CD14-positive monocyte (primary cell): ENCODE measurements around the gene BOD1. TPM values are rescaled to one million over a fixed set of nuclear protein-coding genes. Genes with fewer than 3 reads are reported as not detected.

Source experiments
- DNase-seq, 3 donors: peaks; one replicate each; pipeline ENCODE4 v3.0.0-alpha.2; 2011 to 2022
- H2AFZ ChIP-seq: 2 replicates; pipeline ENCODE4 v1.6.0; 2012; ENCODE audit warnings: mild to moderate bottlenecking, low read depth, low read length, inconsistent platforms; ENCODE audit not compliant: insufficient read depth, poor library complexity, severe bottlenecking
- H3K27ac ChIP-seq, 2 donors: 1 replicate in 1 of 2; 2 replicates in 1 of 2; pipeline ENCODE4 v1.5.1; 2012 to 2013; ENCODE audit warnings: low read length in 2 of 2, control low read depth in 1 of 2, inconsistent platforms in 1 of 2, low read depth in 1 of 2, mild to moderate bottlenecking in 1 of 2
- H3K27me3 ChIP-seq, 2 donors: one replicate each; pipeline versions ENCODE4 v1.6.0 to v1.6.1; 2011 to 2013; ENCODE audit warnings: low read length in 2 of 2; ENCODE audit not compliant: control insufficient read depth in 2 of 2, insufficient read depth in 2 of 2
- H3K36me3 ChIP-seq, 2 donors: replicated peaks in 1 of 2; 1 replicate in 1 of 2; 2 replicates in 1 of 2; pipeline versions ENCODE4 v1.5.1 to v1.6.1; 2012 to 2013; ENCODE audit warnings: low read length in 2 of 2, control low read depth in 1 of 2, inconsistent platforms in 1 of 2, mild to moderate bottlenecking in 1 of 2; ENCODE audit not compliant: insufficient read depth in 2 of 2, control insufficient read depth in 1 of 2
- H3K4me1 ChIP-seq, 2 donors: 1 replicate in 1 of 2; 2 replicates in 1 of 2; pipeline versions ENCODE4 v1.5.1 to v1.6.1; 2012 to 2013; ENCODE audit warnings: low read length in 2 of 2, control low read depth in 1 of 2, inconsistent platforms in 1 of 2, mild to moderate bottlenecking in 1 of 2, moderate library complexity in 1 of 2; ENCODE audit not compliant: insufficient read depth in 2 of 2, control insufficient read depth in 1 of 2
- H3K4me2 ChIP-seq: replicated peaks from 2 replicates; pipeline ENCODE3; 2012; ENCODE audit warnings: low read length, moderate library complexity, mild to moderate bottlenecking; ENCODE audit not compliant: poor library complexity, severe bottlenecking; ENCODE audit errors: extremely low read depth
- H3K4me3 ChIP-seq, 3 experiments: fragments of 200-600 bp in 1 of 3; sonication (generic) in 1 of 3; replicated peaks in 1 of 3; 1 replicate in 2 of 3; 2 replicates in 1 of 3; pipeline ENCODE4 v1.5.1; 2011 to 2013; ENCODE audit warnings: low read length in 3 of 3, mild to moderate bottlenecking in 3 of 3, control low read depth in 2 of 3, low read depth in 2 of 3, inconsistent platforms in 1 of 3, moderate library complexity in 1 of 3
- H3K79me2 ChIP-seq: 2 replicates; pipeline ENCODE4 v1.6.0; 2012; ENCODE audit warnings: mild to moderate bottlenecking, control low read depth, inconsistent platforms, low read length, moderate library complexity; ENCODE audit not compliant: insufficient read depth
- H3K9ac ChIP-seq: 2 replicates; pipeline ENCODE4 v1.6.0; 2017; ENCODE audit warnings: low read length, mild to moderate bottlenecking; ENCODE audit not compliant: insufficient read depth, poor library complexity, severe bottlenecking
- H3K9me3 ChIP-seq, 2 donors: replicated peaks in 1 of 2; 1 replicate in 1 of 2; 2 replicates in 1 of 2; pipeline versions ENCODE4 v1.5.1 to v1.6.1; 2012 to 2013; ENCODE audit warnings: low read length in 2 of 2, control low read depth in 1 of 2; ENCODE audit not compliant: control insufficient read depth in 1 of 2, insufficient read depth in 1 of 2
- H4K20me1 ChIP-seq: 2 replicates; pipeline ENCODE4 v1.6.0; 2012; ENCODE audit warnings: mild to moderate bottlenecking, low read length, control low read depth, moderate library complexity; ENCODE audit not compliant: insufficient read depth
- H3K27ac Mint-ChIP-seq, 7 donors: one replicate each; pipeline ENCODE4 v1.8.0; 2020; ENCODE audit warnings: mild to moderate bottlenecking in 7 of 7, mixed read lengths in 7 of 7, moderate library complexity in 6 of 7, inconsistent platforms in 2 of 7
- H3K27me3 Mint-ChIP-seq, 3 donors: one replicate each; pipeline ENCODE4 v1.8.0; 2021 to 2022; ENCODE audit warnings: low read depth in 3 of 3, mild to moderate bottlenecking in 3 of 3, mixed read lengths in 3 of 3, moderate library complexity in 3 of 3, inconsistent platforms in 1 of 3
- H3K36me3 Mint-ChIP-seq, 2 donors: one replicate each; pipeline ENCODE4 v1.8.0; 2020; ENCODE audit warnings: mixed read lengths in 2 of 2, inconsistent platforms in 1 of 2, mild to moderate bottlenecking in 1 of 2
- H3K4me1 Mint-ChIP-seq: one replicate; pipeline ENCODE4 v1.8.0; 2020; ENCODE audit warnings: mild to moderate bottlenecking, mixed read lengths
- H3K4me3 Mint-ChIP-seq, 2 donors: one replicate each; pipeline ENCODE4 v1.8.0; 2020; ENCODE audit warnings: mild to moderate bottlenecking in 2 of 2, mixed read lengths in 2 of 2, moderate library complexity in 1 of 2
- H3K9me3 Mint-ChIP-seq, 7 donors: one replicate each; pipeline ENCODE4 v1.8.0; 2020 to 2022; ENCODE audit warnings: mixed read lengths in 7 of 7, mild to moderate bottlenecking in 6 of 7, moderate library complexity in 6 of 7, inconsistent platforms in 2 of 7
- CTCF ChIP-seq: fragments of 200-600 bp; IDR thresholded peaks from one replicate; pipeline ENCODE4 v1.8.0; 2022; ENCODE audit warnings: antibody characterized with exemption, mild to moderate bottlenecking
- WGBS: methylation state at CpG from one replicate; pipeline ENCODE4 v1.1.5; 2013; ENCODE audit warnings: missing lambda C conversion rate; ENCODE audit not compliant: insufficient coverage; 5-methylcytosine and 5-hydroxymethylcytosine counted together
- intact Hi-C, 2 donors: fragments of 100-400 bp; cut with micrococcal nuclease; formaldehyde crosslinking; loops; one replicate each; pipeline versions ENCODE4 v1.15.0 to v1.15.1; 2023
- polyA plus RNA-seq, 3 donors: library from polyadenylated mRNA; depleted of rRNA in 1 of 3; unstranded in 2 of 3; stranded (reverse) in 1 of 3; fragments of 300-500 nt in 2 of 3; fragments of >200 nt in 1 of 3; fragmentation: Illumina TruSeq in 2 of 3; gene quantifications; 1 replicate in 2 of 3; 2 replicates in 1 of 3; pipeline ENCODE4 v1.2.3, GENCODE V29; 2012 to 2021

Gene BOD1
- polyA plus RNA-seq, 3 donors, result 4.5 to 11.3 (median 5.8) TPM

DNA sequence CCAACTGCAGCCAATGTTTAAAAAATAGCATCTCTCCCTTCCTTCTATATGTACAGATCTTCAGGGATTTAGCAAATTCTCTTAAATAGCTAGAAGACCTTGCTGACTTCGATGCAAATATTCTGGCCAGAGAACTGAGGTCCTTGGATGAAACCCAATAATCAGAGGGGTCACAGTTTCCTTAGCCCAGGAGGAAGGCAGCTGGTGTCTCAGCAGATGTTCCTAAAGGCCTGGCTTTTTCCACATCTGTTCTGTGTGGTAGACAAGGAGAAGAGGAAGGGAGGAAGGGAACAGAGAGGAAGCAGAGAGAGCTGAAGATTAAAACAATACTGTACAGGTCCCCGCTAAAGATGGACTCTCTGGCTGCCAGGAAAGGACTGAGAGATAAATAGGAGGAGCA lies 33.1 kb downstream of the BOD1 start:
- H4K20me1 ChIP-seq, result no peaks in the 10 kb centered on the region
- Mint-ChIP-seq H3K9me3 (peaks cover 9 to 33% (median 29%) of the 10 kb centered on the region in 7 donors), H3K4me3 (no peak overlapping the region), H3K36me3 (no peaks in the 10 kb centered on the region), H3K27me3 (peaks cover 12 to 14% (median 13%) of the 10 kb centered on the region in 3 donors), H3K4me1 (no peaks in the 10 kb centered on the region), H3K27ac (no peak overlapping the region)
- DNase-seq, result no peak
- H3K79me2 ChIP-seq, result no peaks in the 10 kb centered on the region
- H3K9ac ChIP-seq, result no peak overlapping the region
- no peaks in the 10 kb centered on the region for H3K36me3 ChIP-seq
- no peak overlapping the region for H2AFZ ChIP-seq
- no peaks in the 10 kb centered on the region for H3K4me1 ChIP-seq
- no peak overlapping the region for H3K4me2 ChIP-seq
- H3K27ac ChIP-seq, result no peak overlapping the region
- peaks cover 3 to 18% of the 10 kb centered on the region in 2 donors for H3K9me3 ChIP-seq
- H3K4me3 ChIP-seq, result no peak overlapping the region
- 100% methylated on average over 1 of the region's 2 CpGs for WGBS
- no peak for TF ChIP-seq CTCF
- H3K27me3 ChIP-seq, result no peaks in the 10 kb centered on the region
- intact Hi-C loops, result no loop called here

GRCh38 chr5:173582216-173583111 lies 34.0 kb downstream of the BOD1 start:
- DNase-seq, result no peak
- Histone ChIP-seq H3K79me2 (no peaks in the 10 kb centered on the region), H3K4me2 (no peak overlapping the region), H3K27me3 (no peaks in the 10 kb centered on the region), H3K9me3 (peaks cover 0 to 18% of the 10 kb centered on the region in 2 donors), H2AFZ (no peak overlapping the region), H3K4me3 (no peak overlapping the region), H3K9ac (no peak overlapping the region), H4K20me1 (no peaks in the 10 kb centered on the region), H3K36me3 (no peaks in the 10 kb centered on the region), H3K27ac (no peak overlapping the region), H3K4me1 (no peaks in the 10 kb centered on the region)
- Mint-ChIP-seq H3K4me3 (no peak overlapping the region), H3K27ac (no peak overlapping the region), H3K27me3 (peaks cover 11 to 15% (median 14%) of the 10 kb centered on the region in 3 donors), H3K9me3 (peaks cover 9 to 34% (median 29%) of the 10 kb centered on the region in 7 donors), H3K4me1 (no peaks in the 10 kb centered on the region), H3K36me3 (no peaks in the 10 kb centered on the region)
- 85% methylated on average over 12 of the region's 12 CpGs for WGBS
- no peak for TF ChIP-seq CTCF
- intact Hi-C loops, result no loop called here
